T-helper 17 cell (primary cell): ENCODE results near the gene TRIO. TPM values are rescaled to one million over a fixed set of nuclear protein-coding genes. Genes with fewer than 3 reads are reported as not detected.

Source experiments
- ATAC-seq: fragments of 150-1000 bp; cut with Tn5 transposase; 2 replicates; pipeline ENCODE4 v1.10.0; 2021; ENCODE audit warnings: mild to moderate bottlenecking, moderate library complexity
- DNase-seq, 3 donors: peaks; one replicate each; pipeline versions ENCODE4 v3.0.0 to v3.0.0-alpha.2; 2020 to 2021
- H3K9me3 ChIP-seq: one replicate; pipeline ENCODE4 v1.7.0; 2013; ENCODE audit warnings: low read length, mild to moderate bottlenecking; ENCODE audit not compliant: control insufficient read depth, poor library complexity, severe bottlenecking
- H3K27ac Mint-ChIP-seq: one replicate; pipeline ENCODE4 v1.8.0; 2022; ENCODE audit warnings: mild to moderate bottlenecking, moderate library complexity, mixed read lengths
- H3K27me3 Mint-ChIP-seq: one replicate; pipeline ENCODE4 v1.8.0; 2022; ENCODE audit warnings: mixed read lengths
- H3K36me3 Mint-ChIP-seq: one replicate; pipeline ENCODE4 v1.8.0; 2022; ENCODE audit warnings: low read depth, mixed read lengths
- H3K4me1 Mint-ChIP-seq: one replicate; pipeline ENCODE4 v1.8.0; 2022; ENCODE audit warnings: mild to moderate bottlenecking, mixed read lengths
- H3K4me3 Mint-ChIP-seq: one replicate; pipeline ENCODE4 v1.8.0; 2022; ENCODE audit warnings: mild to moderate bottlenecking, moderate library complexity, mixed read lengths
- total RNA-seq, 4 donors: library from RNA in 2 of 4; stranded (reverse) in 2 of 4; gene quantifications; one replicate each; pipeline ENCODE4 v1.2.3 and lab custom pipeline; 2022 to 2026

Gene TRIO
- total RNA-seq, 2 donors from 2014 or later: 19.3 to 19.5 TPM

DNA sequence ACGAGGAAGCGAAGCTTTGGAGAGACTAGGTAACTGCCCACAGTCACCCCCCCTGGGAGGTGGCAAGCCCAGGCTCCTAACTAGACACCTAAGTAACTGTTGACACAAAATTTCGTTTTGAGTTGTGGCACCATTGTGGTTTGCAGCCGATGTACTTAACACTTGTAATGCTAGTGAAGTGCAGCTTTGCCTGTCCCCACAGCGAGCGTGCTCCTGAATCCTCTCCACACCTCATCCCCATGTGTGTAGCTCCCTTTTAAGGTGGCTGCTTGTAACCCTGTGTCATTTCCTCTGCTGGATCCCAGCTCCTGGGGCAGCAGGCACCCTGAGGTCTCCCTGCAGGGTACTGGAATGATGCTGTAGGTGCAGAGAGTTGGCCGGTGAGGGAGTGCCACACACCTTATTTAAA, 114.9 kb downstream of the TRIO start:
- Mint-ChIP-seq H3K36me3 (peaks cover 2% of the 10 kb centered on the region), H3K27ac (no peak overlapping the region), H3K4me1 (no peaks in the 10 kb centered on the region), H3K27me3 (peaks cover 17% of the 10 kb centered on the region), H3K4me3 (no peak overlapping the region)
- no peaks in the 10 kb centered on the region for H3K9me3 ChIP-seq
- ATAC-seq: no peak
- no peak for DNase-seq

- H3K36me3 Mint-ChIP-seq: peaks cover 2% of the 10 kb centered on the region
- H3K27me3 Mint-ChIP-seq: peaks cover 24% of the 10 kb centered on the region
- H3K4me3 Mint-ChIP-seq: no peak overlapping the region
- peak overlapping the region; percentile 24 for H3K27ac Mint-ChIP-seq
- ATAC-seq: no peak
- H3K9me3 ChIP-seq: no peaks in the 10 kb centered on the region
- DNase-seq: no peak
- H3K4me1 Mint-ChIP-seq: no peaks in the 10 kb centered on the region
These were observed 115.7 kb downstream of the TRIO start for GRCh38 chr5:14258840-14259239.

DNA sequence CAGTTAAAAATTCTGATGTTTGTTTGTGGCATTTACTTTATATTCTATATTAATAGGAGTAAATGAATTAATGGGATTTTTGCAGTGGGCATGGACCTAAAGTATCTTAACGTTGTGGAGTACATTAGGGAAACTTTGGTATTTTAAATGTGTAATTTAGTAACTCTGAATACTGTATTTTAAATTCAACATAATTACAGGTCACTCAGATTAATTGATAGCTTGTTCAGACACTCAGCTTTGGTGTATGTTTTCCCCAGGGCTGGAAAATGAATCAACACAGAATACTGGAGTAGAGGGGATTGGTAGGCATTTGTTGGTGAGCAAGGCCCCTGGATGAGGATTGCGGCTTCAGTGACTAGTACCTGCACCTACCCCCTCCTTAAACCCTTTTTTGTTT, 117.5 kb downstream of the TRIO start:
- no peak for ATAC-seq
- Mint-ChIP-seq H3K27me3 (peaks cover 33% of the 10 kb centered on the region), H3K4me1 (no peaks in the 10 kb centered on the region), H3K27ac (no peak overlapping the region), H3K36me3 (peaks cover 2% of the 10 kb centered on the region), H3K4me3 (no peak overlapping the region)
- DNase-seq: no peak
- no peaks in the 10 kb centered on the region for H3K9me3 ChIP-seq

DNA sequence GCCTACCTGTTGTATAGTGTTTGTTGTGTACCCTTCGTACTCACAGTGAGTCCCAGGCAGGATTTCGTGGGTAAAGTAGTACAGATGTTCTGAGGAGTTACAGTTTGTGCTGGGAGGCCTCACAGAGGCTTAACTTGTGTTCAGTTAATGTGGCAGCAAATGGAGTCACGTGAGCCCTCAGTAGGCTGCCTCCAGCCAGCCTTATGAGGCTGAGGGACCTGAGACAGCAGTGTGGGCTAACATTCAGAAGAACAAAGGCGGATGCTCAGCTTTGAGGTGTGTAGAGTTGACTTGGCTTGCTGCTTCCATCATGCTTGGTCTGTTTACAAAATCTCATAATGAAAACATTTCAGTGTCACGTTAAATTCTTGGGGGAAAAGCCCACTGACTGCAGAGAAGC, 118.1 kb downstream of the TRIO start:
- Mint-ChIP-seq H3K4me1 (no peaks in the 10 kb centered on the region), H3K36me3 (peaks cover 2% of the 10 kb centered on the region), H3K4me3 (no peak overlapping the region), H3K27me3 (peaks cover 39% of the 10 kb centered on the region), H3K27ac (no peak overlapping the region)
- H3K9me3 ChIP-seq: no peaks in the 10 kb centered on the region
- DNase-seq (no peak), ATAC-seq (no peak)

GRCh38 chr5:14261856-14262611, 118.9 kb downstream of the TRIO start:
- Mint-ChIP-seq H3K36me3 (peaks cover 2% of the 10 kb centered on the region), H3K4me1 (no peaks in the 10 kb centered on the region), H3K27ac (no peak overlapping the region), H3K27me3 (peaks cover 44% of the 10 kb centered on the region), H3K4me3 (peak overlapping the region; percentile 4)
- ATAC-seq (no peak), DNase-seq (no peak)
- H3K9me3 ChIP-seq: no peaks in the 10 kb centered on the region

DNA sequence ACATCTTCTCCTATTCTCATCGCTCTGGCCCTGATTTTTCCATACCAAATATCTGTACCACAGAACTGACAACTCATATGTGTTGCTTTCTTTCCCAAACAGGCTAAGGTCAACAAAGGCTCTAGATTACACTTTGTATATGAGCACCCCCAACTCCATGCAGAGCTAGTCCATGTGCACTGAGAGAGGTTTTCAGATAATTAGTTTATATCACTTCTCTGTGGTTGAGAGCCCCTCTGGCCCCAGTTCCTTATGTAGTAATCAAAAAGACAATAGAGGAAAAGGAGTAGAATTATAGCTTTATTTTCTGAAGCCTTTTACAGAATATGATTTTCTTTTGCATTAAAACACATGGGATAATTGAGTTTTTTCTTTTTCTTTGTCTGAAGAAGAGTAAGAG, 120.0 kb downstream of the TRIO start:
- ATAC-seq: no peak
- Mint-ChIP-seq H3K4me3 (no peak overlapping the region), H3K36me3 (peaks cover 2% of the 10 kb centered on the region), H3K27ac (no peak overlapping the region), H3K4me1 (no peaks in the 10 kb centered on the region), H3K27me3 (peaks cover 54% of the 10 kb centered on the region)
- DNase-seq: no peak
- H3K9me3 ChIP-seq: no peaks in the 10 kb centered on the region

GRCh38 chr5:14263699-14264098, 120.6 kb downstream of the TRIO start:
- H3K9me3 ChIP-seq: no peaks in the 10 kb centered on the region
- peaks cover 2% of the 10 kb centered on the region for H3K36me3 Mint-ChIP-seq
- no peak for ATAC-seq
- no peak for DNase-seq
- H3K4me3 Mint-ChIP-seq: no peak overlapping the region
- no peak overlapping the region for H3K27ac Mint-ChIP-seq
- peaks cover 60% of the 10 kb centered on the region for H3K27me3 Mint-ChIP-seq
- no peaks in the 10 kb centered on the region for H3K4me1 Mint-ChIP-seq

DNA sequence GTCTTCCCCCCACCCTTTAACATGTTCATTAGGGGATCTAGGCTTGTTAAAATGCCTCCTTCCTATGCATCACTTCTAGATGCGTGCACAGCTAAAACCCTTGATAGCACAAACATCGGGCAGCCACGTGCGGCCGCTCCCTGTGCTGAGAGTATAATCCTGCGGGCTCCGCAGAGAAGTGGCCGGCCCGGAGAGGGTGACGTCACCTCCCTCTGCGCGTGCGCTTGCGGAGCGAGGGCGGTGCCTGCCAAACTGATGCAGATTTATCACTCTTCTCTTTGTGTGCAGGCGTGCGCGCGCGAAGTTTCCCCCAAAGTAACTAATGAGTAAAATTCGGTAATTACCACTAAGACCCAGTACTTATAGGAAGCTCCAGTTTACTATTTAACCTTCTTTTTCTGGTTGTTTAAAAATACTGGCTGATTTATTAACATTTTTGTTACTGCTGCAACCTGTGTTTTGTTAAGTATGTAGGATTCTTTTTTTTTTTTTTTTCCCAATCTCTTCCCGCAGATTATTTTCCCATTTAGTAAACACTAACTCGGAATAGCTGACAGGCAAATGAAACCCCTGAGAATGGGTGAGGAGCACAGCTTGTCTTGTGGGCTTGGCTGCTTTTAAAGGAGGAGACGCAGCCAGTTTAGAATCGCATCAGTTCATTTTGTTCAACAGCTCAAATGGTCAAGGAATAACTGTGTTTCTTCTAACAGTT, 121.6 kb downstream of the TRIO start:
- Mint-ChIP-seq H3K4me1 (no peaks in the 10 kb centered on the region), H3K4me3 (peak overlapping the region; percentile 79), H3K36me3 (peaks cover 2% of the 10 kb centered on the region), H3K27me3 (peaks cover 71% of the 10 kb centered on the region), H3K27ac (no peak overlapping the region)
- H3K9me3 ChIP-seq: no peaks in the 10 kb centered on the region
- peak; percentile 25 to 50 (median 32) for DNase-seq
- ATAC-seq: peak; percentile 93

DNA sequence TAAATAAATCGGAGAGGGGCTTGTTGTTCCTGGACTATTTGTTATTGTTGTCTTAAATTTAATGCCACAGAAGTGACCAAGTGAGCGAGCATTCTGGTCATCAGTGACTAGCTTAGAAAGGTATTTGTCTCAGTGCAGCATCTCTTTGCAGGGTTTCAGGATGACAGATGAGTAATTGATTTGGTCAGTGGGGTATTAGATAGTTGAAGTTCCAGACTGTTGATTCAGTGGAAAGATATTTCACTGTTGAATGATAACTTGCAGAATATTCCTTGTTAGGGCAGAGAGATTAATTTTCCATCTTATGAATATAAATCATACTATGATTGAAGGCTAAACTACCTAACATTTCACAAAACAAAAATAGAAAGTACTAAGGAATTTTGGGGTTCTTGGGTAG, 122.4 kb downstream of the TRIO start:
- peaks cover 77% of the 10 kb centered on the region for H3K27me3 Mint-ChIP-seq
- H3K4me3 Mint-ChIP-seq: no peak overlapping the region
- H3K27ac Mint-ChIP-seq: no peak overlapping the region
- no peaks in the 10 kb centered on the region for H3K9me3 ChIP-seq
- ATAC-seq: no peak
- DNase-seq: no peak
- peaks cover 2% of the 10 kb centered on the region for H3K36me3 Mint-ChIP-seq
- no peaks in the 10 kb centered on the region for H3K4me1 Mint-ChIP-seq

DNA sequence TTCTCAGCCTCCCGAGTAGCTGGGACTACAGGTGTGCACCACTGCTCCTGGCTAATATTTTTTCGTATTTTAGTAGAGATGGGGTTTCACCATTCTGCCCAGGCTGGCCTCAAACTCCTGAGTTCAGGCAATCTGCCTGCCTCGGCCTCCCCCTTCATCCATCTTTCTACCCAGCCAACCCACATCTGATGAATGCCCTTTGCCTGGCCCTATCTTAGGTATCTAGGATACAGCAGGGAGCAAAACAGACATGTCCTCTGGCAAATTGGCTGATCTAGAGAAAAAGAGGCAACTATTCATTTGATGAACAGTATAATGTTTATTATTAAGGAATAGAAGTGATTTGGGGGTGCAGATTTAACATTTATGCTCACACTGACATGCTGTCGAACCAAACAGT, 123.0 kb downstream of the TRIO start:
- H3K27ac Mint-ChIP-seq: no peak overlapping the region
- no peak overlapping the region for H3K4me3 Mint-ChIP-seq
- H3K4me1 Mint-ChIP-seq: no peaks in the 10 kb centered on the region
- no peaks in the 10 kb centered on the region for H3K9me3 ChIP-seq
- H3K36me3 Mint-ChIP-seq: peaks cover 2% of the 10 kb centered on the region
- H3K27me3 Mint-ChIP-seq: peaks cover 77% of the 10 kb centered on the region
- ATAC-seq (no peak), DNase-seq (no peak)

DNA sequence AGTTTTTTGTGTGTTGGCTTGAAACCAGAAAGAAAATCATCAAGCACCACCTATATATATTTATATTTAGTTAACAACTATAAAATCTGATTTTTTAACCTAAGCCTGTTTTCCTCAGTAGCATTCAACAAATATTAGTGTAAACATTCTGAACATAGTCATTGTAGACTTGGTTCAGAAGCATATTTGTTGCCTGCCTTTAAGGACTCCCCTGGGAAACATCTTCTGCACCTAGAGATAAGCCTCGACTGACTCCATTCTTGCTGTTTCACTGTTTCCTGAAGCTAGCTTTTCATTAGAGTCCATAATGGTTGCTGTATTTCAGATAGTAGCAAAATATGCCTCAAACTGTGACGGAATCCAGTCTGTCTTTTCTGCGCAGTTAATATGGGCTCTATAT, 123.5 kb downstream of the TRIO start:
- Mint-ChIP-seq H3K27ac (no peak overlapping the region), H3K4me3 (no peak overlapping the region), H3K27me3 (peaks cover 79% of the 10 kb centered on the region), H3K36me3 (peaks cover 2% of the 10 kb centered on the region), H3K4me1 (no peaks in the 10 kb centered on the region)
- DNase-seq (no peak), ATAC-seq (no peak)
- H3K9me3 ChIP-seq: no peaks in the 10 kb centered on the region

DNA sequence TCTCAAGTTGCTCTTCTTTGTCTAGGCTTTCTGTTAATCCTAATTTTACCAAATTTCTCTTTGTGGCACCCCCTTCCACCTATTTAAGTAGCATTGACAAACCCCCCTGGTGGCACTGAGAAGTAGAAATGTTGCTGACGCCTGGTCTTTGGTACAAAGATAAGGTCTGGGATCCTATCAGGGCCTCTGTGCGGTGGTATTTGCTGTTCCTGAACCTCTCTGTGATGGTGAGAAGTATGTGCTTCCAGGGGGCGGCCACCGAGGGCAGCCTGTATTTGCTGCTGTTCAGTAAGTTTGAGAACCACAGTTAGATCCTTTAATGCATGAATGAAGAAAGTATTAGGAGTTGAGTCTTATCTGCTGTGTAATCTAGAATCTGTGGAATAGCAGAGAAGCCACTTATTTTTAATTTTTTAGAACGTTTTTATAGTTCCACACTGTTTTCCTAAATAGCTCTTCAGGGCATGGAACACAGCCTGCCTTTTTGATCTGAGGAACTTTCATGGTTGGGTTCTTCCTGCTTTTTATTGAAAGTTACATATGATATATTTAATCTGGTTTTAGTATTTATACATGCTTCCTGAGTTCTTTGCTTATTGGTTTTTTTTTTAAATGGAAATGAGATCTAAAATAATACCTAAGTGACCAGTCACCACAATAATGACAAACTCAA, 124.2 kb downstream of the TRIO start:
- ATAC-seq (no peak), DNase-seq (no peak)
- Mint-ChIP-seq H3K36me3 (peaks cover 3% of the 10 kb centered on the region), H3K27ac (no peak overlapping the region), H3K4me1 (no peaks in the 10 kb centered on the region), H3K27me3 (peaks cover 81% of the 10 kb centered on the region), H3K4me3 (no peak overlapping the region)
- H3K9me3 ChIP-seq: no peaks in the 10 kb centered on the region

GRCh38 chr5:14267991-14268708, 125.0 kb downstream of the TRIO start:
- H3K4me3 Mint-ChIP-seq: no peak overlapping the region
- no peak for DNase-seq
- ATAC-seq: no peak
- H3K36me3 Mint-ChIP-seq: peaks cover 2% of the 10 kb centered on the region
- no peak overlapping the region for H3K27ac Mint-ChIP-seq
- H3K27me3 Mint-ChIP-seq: peaks cover 74% of the 10 kb centered on the region
- H3K4me1 Mint-ChIP-seq: no peaks in the 10 kb centered on the region
- H3K9me3 ChIP-seq: no peaks in the 10 kb centered on the region
